HepG2 (cell line): ENCODE measurements around the gene ZFP69. TPM values are rescaled to one million over a fixed set of nuclear protein-coding genes. Genes with fewer than 3 reads are reported as not detected.

ENCODE experiments used
- ADNP ChIP-seq: sonication (generic); formaldehyde crosslinking; IDR thresholded peaks from 2 replicates; pipeline ENCODE4 v1.4.0; 2020; ENCODE audit warnings: missing genetic modification reagents
- ARNT2 ChIP-seq: sonication (generic); formaldehyde crosslinking; IDR thresholded peaks from 2 replicates; pipeline ENCODE4 v1.8.0; 2022; ENCODE audit warnings: mild to moderate bottlenecking, low read depth, missing genetic modification reagents, moderate library complexity
- FOXO1 ChIP-seq: sonication (generic); formaldehyde crosslinking; IDR thresholded peaks from 2 replicates; pipeline ENCODE4 v1.4.0; 2020; ENCODE audit warnings: missing genetic modification reagents
- FOXP4 ChIP-seq: sonication (generic); formaldehyde crosslinking; IDR thresholded peaks from 2 replicates; pipeline ENCODE4 v1.4.0; 2020; ENCODE audit warnings: missing genetic modification reagents
- HMGXB4 ChIP-seq, 2 experiments: sonication (generic) in 1 of 2; formaldehyde crosslinking in 1 of 2; IDR thresholded peaks; 2 replicates each; pipeline versions ENCODE4 v1.4.0 to v1.6.1; 2018 to 2020; ENCODE audit warnings: missing genetic modification reagents in 2 of 2, borderline replicate concordance in 1 of 2, low read depth in 1 of 2, mild to moderate bottlenecking in 1 of 2, missing biosample characterization in 1 of 2
- JUND ChIP-seq: sonication (generic); formaldehyde crosslinking; IDR thresholded peaks from 2 replicates; pipeline ENCODE4 v1.8.0; 2022; ENCODE audit warnings: mild to moderate bottlenecking, missing genetic modification reagents
- KDM4B ChIP-seq: sonication (generic); formaldehyde crosslinking; IDR thresholded peaks from 2 replicates; pipeline ENCODE4 v1.4.0; 2020; ENCODE audit warnings: missing genetic modification reagents
- PHF20 ChIP-seq: sonication (generic); formaldehyde crosslinking; IDR thresholded peaks from 2 replicates; pipeline ENCODE4 v1.5.0; 2020; ENCODE audit warnings: mild to moderate bottlenecking, missing genetic modification reagents
- SAFB2 ChIP-seq: sonication (generic); formaldehyde crosslinking; IDR thresholded peaks from 2 replicates; pipeline ENCODE4 v1.5.1; 2020; ENCODE audit warnings: missing genetic modification reagents, low read depth, mild to moderate bottlenecking, borderline replicate concordance
- SYNCRIP ChIP-seq: fragments of 200-400 bp; formaldehyde crosslinking; IDR thresholded peaks from 2 replicates; pipeline ENCODE4 v1.6.1; 2018; ENCODE audit warnings: mild to moderate bottlenecking, low read depth, low read length; ENCODE audit not compliant: insufficient read depth
- TCF7L2 ChIP-seq: IDR thresholded peaks from 2 replicates; pipeline ENCODE4 v1.6.1; 2011; ENCODE audit warnings: mild to moderate bottlenecking, low read depth, low read length, moderate library complexity
- ZBTB34 ChIP-seq: sonication (generic); formaldehyde crosslinking; IDR thresholded peaks from 2 replicates; pipeline ENCODE4 v1.8.0; 2022; ENCODE audit warnings: mild to moderate bottlenecking, missing genetic modification reagents
- ZNF124 ChIP-seq: sonication (generic); formaldehyde crosslinking; IDR thresholded peaks from 2 replicates; pipeline ENCODE4 v1.4.0; 2020; ENCODE audit warnings: missing genetic modification reagents
- ZNF30 ChIP-seq: sonication (generic); formaldehyde crosslinking; IDR thresholded peaks from 2 replicates; pipeline ENCODE4 v1.5.0; 2020; ENCODE audit warnings: mild to moderate bottlenecking, missing genetic modification reagents
- ZNF430 ChIP-seq: sonication (generic); formaldehyde crosslinking; IDR thresholded peaks from 2 replicates; pipeline ENCODE4 v1.9.0; 2021; ENCODE audit warnings: mild to moderate bottlenecking, missing genetic modification reagents
- ZNF460 ChIP-seq: sonication (generic); formaldehyde crosslinking; IDR thresholded peaks from 2 replicates; pipeline ENCODE4 v1.5.1; 2020; ENCODE audit warnings: missing genetic modification reagents, mild to moderate bottlenecking, borderline replicate concordance
- ZNF510 ChIP-seq: sonication (generic); formaldehyde crosslinking; IDR thresholded peaks from 2 replicates; pipeline ENCODE4 v1.4.0; 2020; ENCODE audit warnings: low read depth, mild to moderate bottlenecking, missing genetic modification reagents
- ZNF670 ChIP-seq: sonication (generic); formaldehyde crosslinking; IDR thresholded peaks from 2 replicates; pipeline ENCODE4 v1.8.0; 2022; ENCODE audit warnings: mild to moderate bottlenecking, missing genetic modification reagents, borderline replicate concordance
- ZNF687 ChIP-seq: sonication (generic); formaldehyde crosslinking; IDR thresholded peaks from 2 replicates; pipeline ENCODE4 v1.5.1; 2020; ENCODE audit warnings: mild to moderate bottlenecking, missing genetic modification reagents, moderate library complexity
- polyA plus RNA-seq, 8 experiments: library from polyadenylated mRNA; depleted of rRNA in 3 of 8; stranded (reverse) in 7 of 8; unstranded in 1 of 8; fragments of >200 nt; fragmentation: Illumina TruSeq in 4 of 8; extraction: Trizol in 4 of 8; gene quantifications; 2 replicates each; pipeline versions ENCODE4 v1.2.1 to v1.2.3, GENCODE V29; 2011 to 2016; ENCODE audit warnings: low read depth in 4 of 8, missing spikeins in 1 of 8, mixed read lengths in 1 of 8; ENCODE audit not compliant: insufficient read depth in 1 of 8
- total RNA-seq, 5 experiments: library from RNA; depleted of rRNA; stranded (reverse); fragments of >200 nt; fragmentation: Illumina TruSeq; extraction: Trizol; gene quantifications; 2 replicates each; pipeline ENCODE4 v1.2.3, GENCODE V29; 2016; ENCODE audit warnings: low read depth in 1 of 5

Gene ZFP69
- total and polyA plus RNA-seq, 2 of the 13 experiments (the other 11 are each of a cell fraction or from before 2014, with no cell fraction given) = 2.6 to 5.6 TPM

GRCh38 chr1:40449684-40450494 is 27.2 kb upstream of the ZFP69 start, which contains the start of gene ZFP69B (continued):
- TF ChIP-seq ZNF30 (CRISPR knock-in tag) (no peak), JUND (CRISPR knock-in tag) (no peak), ARNT2 (CRISPR knock-in tag) (peak; percentile 91), SAFB2 (peak; percentile 77; the same call in 1 of the 2 replicates), HMGXB4 (CRISPR knock-in tag; IDR thresholded peaks at IDR 0.05; ENCODE audit: borderline replicate concordance in 1 of 2, low read depth in 1 of 2) (peak; percentile 79 to 90; a peak in 3 of 4 replicates), TCF7L2 (no peak), ZBTB34 (CRISPR knock-in tag) (no peak), SYNCRIP (no peak), FOXO1 (CRISPR knock-in tag) (no peak; the same call in 1 of the 2 replicates), KDM4B (no peak), ZNF460 (CRISPR knock-in tag) (no peak; the same call in 1 of the 2 replicates), ADNP (no peak), ZNF124 (CRISPR knock-in tag) (peak; percentile 70; the same call in 1 of the 2 replicates), PHF20 (CRISPR knock-in tag) (peak; percentile 78), ZNF430 (peak; percentile 35; the same call in 1 of the 2 replicates), ZNF510 (CRISPR knock-in tag) (no peak), ZNF687 (peak; percentile 99), ZNF670 (CRISPR knock-in tag) (peak; percentile 66; the same call in 1 of the 2 replicates), FOXP4 (CRISPR knock-in tag) (no peak; the same call in 1 of the 2 replicates)
